Uterus (tissue), 2 donors: ENCODE measurements around the gene CAB39L.

Experiments used
- POLR2A ChIP-seq, 2 donors: fragments of 450-650 bp; IDR thresholded peaks; one replicate each; pipeline ENCODE4 v1.6.1; 2016; ENCODE audit warnings: antibody characterized with exemption in 2 of 2, mild to moderate bottlenecking in 1 of 2, moderate library complexity in 1 of 2
- TF ChIP-seq, protein P1 (sequence below), 4 experiments: fragments of 200-600 bp in 2 of 4; fragments of 450-650 bp in 2 of 4; sonication (generic) in 2 of 4; IDR thresholded peaks; one replicate each; pipeline ENCODE4 v1.5.1; 2016 to 2019; ENCODE audit warnings: antibody characterized with exemption in 4 of 4, mild to moderate bottlenecking in 2 of 4, moderate library complexity in 1 of 4

DNA sequence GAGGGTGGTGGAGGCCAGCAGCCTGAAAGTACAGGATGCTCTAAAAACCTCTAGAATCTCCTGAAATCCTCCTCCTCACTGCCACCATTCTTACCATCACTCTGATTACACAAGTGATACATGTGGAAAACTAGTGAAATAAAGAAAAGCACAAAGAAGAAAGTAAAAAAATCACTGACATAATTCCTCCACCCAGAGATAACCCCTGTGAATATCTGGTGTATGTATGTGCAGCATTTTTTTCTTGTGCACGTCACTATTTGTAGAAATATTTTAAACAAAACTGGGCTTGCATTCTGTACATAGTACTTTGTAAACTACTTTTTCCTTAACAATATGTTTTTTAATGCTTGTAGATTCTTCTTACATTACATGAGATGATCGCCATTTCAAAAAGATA is 122.9 kb downstream of the CAB39L start:
- TF ChIP-seq, protein P1, sequence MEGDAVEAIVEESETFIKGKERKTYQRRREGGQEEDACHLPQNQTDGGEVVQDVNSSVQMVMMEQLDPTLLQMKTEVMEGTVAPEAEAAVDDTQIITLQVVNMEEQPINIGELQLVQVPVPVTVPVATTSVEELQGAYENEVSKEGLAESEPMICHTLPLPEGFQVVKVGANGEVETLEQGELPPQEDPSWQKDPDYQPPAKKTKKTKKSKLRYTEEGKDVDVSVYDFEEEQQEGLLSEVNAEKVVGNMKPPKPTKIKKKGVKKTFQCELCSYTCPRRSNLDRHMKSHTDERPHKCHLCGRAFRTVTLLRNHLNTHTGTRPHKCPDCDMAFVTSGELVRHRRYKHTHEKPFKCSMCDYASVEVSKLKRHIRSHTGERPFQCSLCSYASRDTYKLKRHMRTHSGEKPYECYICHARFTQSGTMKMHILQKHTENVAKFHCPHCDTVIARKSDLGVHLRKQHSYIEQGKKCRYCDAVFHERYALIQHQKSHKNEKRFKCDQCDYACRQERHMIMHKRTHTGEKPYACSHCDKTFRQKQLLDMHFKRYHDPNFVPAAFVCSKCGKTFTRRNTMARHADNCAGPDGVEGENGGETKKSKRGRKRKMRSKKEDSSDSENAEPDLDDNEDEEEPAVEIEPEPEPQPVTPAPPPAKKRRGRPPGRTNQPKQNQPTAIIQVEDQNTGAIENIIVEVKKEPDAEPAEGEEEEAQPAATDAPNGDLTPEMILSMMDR (IDR thresholded peaks at IDR 0.05): no peak
- TF ChIP-seq POLR2A (IDR thresholded peaks at IDR 0.05): no peak
